PC-9 (cell line): Measurements from ENCODE around the gene C3orf85.

ENCODE experiments used
- EZH2 ChIP-seq: fragments of 200-600 bp; sonication (generic); IDR thresholded peaks from 2 replicates; pipeline ENCODE4 v1.8.0; 2017; ENCODE audit warnings: antibody characterized with exemption, low read depth
- TF ChIP-seq, protein P1 (sequence below): fragments of 200-600 bp; sonication (generic); conservative IDR thresholded peaks from 2 replicates; pipeline ENCODE4 v1.6.1; 2017; ENCODE audit warnings: mixed run types, antibody characterized with exemption, mild to moderate bottlenecking, moderate library complexity

DNA sequence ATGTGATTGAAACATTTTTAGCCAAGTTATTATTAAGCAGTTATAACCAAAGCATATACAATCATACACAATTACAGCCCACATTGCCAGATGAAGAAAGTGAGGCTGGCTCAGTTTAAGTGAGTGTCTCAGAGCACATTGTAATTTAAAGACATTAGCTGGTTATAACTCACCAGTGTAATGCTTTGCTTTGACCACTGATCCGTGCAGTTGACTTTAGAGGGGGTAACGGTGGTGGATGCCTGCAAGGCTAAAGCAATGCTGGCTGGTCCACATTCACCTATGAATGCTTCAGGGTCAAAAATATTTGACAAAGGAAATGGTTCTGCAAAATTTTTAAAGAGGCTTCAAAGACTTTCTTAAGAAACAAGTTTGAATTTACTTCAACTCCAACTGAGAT is 1.2 kb downstream of the C3orf85 start:
- TF ChIP-seq, protein P1, sequence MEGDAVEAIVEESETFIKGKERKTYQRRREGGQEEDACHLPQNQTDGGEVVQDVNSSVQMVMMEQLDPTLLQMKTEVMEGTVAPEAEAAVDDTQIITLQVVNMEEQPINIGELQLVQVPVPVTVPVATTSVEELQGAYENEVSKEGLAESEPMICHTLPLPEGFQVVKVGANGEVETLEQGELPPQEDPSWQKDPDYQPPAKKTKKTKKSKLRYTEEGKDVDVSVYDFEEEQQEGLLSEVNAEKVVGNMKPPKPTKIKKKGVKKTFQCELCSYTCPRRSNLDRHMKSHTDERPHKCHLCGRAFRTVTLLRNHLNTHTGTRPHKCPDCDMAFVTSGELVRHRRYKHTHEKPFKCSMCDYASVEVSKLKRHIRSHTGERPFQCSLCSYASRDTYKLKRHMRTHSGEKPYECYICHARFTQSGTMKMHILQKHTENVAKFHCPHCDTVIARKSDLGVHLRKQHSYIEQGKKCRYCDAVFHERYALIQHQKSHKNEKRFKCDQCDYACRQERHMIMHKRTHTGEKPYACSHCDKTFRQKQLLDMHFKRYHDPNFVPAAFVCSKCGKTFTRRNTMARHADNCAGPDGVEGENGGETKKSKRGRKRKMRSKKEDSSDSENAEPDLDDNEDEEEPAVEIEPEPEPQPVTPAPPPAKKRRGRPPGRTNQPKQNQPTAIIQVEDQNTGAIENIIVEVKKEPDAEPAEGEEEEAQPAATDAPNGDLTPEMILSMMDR, result no peak
- TF ChIP-seq EZH2, result no peak
